GM19023 (cell line): Measurements from ENCODE around the gene RTN4.
"Not testable (repeated sequence)": the region's sequence is repeated elsewhere in the genome, so short reads cannot be mapped to it uniquely, and the experiment has no call there.

Experiments
- ATAC-seq: cut with Tn5 transposase; IDR thresholded peaks from one replicate; pipeline ENCODE4 v1.9.1; 2021; ENCODE audit warnings: mild to moderate bottlenecking, moderate library complexity; ENCODE audit not compliant: unreplicated experiment

RTN4 gene

GRCh38 chr2:55011831-55012671, 38.2 kb downstream of the RTN4 start:
- ATAC-seq = no peak

- no peak for ATAC-seq
Observed at GRCh38 chr2:55010915-55011314, 39.3 kb downstream of the RTN4 start.

GRCh38 chr2:55010149-55010591, 40.1 kb downstream of the RTN4 start:
- ATAC-seq = peak; percentile 96

DNA sequence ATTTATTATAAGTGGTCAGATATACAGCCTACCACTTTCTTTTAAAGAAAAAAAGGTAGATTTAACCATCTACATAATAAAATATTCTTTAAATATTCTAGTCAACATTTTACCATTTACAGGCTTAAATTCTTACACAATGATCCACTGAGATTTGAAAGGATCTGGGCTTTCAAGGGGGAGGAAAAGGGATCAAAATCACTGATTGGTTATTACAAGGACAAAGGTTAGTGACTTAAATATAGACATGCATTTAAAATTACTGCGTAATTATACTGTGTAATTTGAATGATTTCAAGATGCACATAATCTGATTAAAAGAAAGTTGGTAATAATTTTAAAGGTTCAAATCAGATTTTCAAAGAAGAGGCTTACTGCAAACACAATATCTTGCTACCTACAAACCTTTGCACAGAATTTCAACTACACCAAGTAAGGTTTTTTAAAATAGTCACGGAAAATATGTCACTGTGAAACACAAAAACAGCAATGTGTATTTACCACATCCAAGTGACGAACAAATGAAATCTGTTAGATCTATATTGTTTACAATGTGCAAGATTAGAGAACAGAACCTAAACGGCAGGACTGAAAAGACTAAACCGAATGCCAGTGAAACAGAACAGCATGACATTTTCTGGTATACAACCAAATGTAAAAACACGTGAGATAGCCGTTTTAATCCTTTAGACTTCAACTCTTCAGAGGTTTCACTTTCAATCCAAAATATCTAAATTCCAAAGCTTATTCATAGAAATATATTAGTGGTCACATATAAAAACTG, 40.8 kb downstream of the RTN4 start:
- no peak for ATAC-seq

DNA sequence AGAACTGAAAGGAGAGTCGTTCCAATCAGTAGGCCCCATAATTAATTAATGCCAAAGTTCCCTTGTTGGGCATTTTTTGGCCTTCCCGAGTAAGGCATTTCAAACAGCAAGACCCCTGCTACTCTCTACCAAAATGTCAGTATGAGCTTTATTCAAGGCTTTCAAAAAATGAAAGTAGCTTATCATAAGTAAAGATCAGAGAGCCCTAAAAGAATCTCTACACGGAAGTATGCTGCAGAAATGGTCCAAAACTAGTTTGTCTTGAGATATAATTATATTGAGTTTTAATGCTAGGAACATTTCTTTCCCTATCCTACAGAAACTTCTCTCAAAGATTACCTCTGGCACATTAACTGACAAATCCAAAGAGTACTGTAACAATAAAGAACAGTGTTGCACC, 43.9 kb downstream of the RTN4 start:
- ATAC-seq = no peak

GRCh38 chr2:55003706-55004639, 46.3 kb downstream of the RTN4 start:
- ATAC-seq = no peak

DNA sequence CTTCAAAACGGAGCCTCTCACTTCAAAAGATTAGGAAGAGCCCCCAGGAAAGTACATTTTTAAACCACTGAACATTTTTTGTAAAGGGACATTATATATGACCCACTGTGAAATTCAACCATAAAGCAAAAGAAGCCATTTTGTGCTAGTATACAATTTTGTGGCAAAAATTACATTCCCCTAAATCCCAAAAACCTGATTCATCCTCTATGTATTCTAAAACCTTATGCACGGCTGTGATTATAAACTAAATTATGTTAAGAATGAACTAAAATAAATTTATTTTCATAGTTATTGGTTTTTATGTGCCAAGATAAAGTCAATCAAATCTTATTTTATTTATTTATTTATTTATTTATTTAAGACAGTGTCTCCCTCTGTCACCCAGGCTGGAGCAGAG, 48.5 kb downstream of the RTN4 start:
- ATAC-seq = no peak

DNA sequence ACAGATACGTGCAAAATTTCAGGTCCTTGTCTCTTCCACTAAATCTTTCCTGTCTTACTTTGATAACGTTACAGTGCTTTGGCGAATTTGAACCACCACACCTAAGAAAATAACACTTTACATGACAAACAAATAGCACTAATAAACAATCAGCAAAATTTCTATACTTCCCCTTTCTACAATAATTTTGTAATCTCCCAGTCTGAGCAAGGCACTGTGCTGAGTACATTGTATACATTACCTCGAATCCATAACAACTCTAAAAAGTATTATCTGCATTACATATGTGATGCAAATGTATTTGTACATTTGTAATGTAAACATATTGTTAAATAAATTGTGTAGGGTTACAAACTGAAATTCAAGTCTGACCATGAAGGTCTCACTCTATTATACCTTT, 49.9 kb downstream of the RTN4 start:
- ATAC-seq = no peak

GRCh38 chr2:54999182-54999581, 51.1 kb downstream of the RTN4 start:
- no peak for ATAC-seq

- ATAC-seq = no peak
Observed at GRCh38 chr2:54997826-54998225, 52.4 kb downstream of the RTN4 start.

GRCh38 chr2:54995553-54995952, 54.7 kb downstream of the RTN4 start:
- no peak for ATAC-seq

DNA sequence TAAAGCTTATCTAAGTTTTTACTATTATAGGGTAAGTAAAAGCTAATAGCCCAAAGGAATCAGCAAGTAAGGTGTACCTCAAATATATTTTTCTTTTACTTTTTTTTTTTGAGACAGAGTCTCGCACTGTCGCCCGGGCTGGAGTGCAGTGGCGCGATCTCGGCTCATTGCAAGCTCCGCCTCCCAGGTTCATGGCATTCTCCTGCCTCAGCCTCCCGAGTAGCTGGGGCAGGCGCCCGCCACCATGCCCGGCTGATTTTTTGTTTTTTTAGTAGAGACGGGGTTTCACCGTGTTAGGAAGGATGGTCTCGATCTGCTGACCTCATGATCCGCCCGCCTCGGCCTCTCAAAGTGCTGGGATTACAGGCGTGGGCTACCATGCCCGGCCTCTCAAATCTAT, 59.6 kb downstream of the RTN4 start:
- ATAC-seq = not testable (repeated sequence)

GRCh38 chr2:54988612-54989011, 61.6 kb downstream of the RTN4 start:
- no peak for ATAC-seq

- no peak for ATAC-seq
Observed at GRCh38 chr2:54986264-54986663, 64.0 kb downstream of the RTN4 start.

DNA sequence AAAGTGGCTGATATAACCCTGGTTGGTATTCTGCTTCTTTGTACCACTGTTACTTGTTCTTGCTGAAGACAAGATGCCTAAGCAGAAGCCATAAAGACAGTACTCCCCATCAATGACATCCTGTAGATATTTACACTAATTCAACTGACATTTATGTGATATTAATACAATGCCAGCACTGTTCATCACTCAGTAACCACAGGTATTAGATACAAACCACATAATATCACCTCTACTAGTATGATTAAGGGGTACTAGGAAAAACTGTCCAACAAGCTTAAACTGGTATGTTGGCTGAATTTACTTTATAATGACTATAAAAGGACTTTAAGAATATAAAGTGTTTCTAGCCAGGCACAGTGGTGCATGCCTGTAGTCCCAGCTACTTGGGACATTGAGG, 65.8 kb downstream of the RTN4 start:
- ATAC-seq = no peak

- ATAC-seq = no peak
Observed at GRCh38 chr2:54983345-54984220, 66.7 kb downstream of the RTN4 start.

DNA sequence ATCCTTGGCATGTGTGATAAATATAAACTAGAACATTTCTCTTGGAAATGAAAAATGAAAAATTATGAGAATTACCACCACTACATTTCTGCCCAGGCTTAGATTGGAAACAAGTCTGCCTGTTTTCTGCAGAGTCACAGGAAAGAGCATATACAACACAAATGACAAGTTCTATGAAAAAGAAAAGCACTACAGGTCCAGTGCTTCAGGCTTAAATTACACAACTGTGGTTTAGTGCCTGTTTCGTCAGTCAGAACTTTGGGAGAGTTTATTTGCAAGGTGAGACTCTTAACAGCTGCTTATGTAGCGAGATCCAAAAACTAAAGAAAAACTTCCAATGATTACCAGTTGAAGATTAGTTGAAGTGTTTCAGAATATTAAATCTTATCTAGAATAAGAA, 68.9 kb downstream of the RTN4 start:
- ATAC-seq = no peak

DNA sequence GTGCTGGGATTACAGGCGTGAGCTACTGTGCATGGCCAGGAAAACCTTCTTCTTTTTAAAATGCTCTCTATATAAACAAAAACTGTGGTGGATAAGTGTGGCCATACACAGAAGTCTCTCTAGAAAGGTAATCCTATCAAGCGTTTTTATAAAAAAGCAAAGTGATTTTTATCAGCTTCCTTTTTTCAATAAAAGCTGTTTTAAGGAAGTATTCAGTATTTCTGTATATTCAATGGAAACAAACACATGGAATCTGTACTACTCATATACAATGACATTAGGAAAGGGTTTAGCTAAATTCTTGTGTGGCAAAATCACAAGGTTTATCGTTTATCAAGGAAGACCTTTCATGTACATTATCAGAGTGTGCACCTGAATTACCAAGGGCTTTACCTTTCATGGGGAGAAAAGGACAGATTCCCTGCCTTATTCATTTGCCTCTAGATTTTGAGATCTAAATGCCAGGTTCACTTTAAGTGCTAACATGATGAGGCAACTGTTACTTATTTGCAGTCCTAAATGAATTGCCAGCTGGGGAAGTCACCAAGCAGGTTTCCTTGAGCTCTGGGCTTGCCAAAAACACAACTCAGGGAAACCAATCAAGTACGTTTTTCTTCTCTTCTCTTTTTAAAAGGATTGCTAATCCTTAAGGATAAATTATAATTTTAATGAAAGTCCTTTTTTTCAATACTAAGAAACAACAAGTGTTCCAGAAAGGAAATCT, 70.8 kb downstream of the RTN4 start:
- ATAC-seq = no peak

GRCh38 chr2:54977149-54977548, 73.1 kb downstream of the RTN4 start:
- ATAC-seq = peak; percentile 87
